Retinal pigment epithelial cell (primary cell): ENCODE measurements around the gene EIF4G3.

Experiments
- DNase-seq: peaks from one replicate; pipeline ENCODE4 v3.0.0-alpha.2; 2010; ENCODE audit warnings: low read depth
- H3K4me3 ChIP-seq: 2 replicates; pipeline ENCODE4 v1.5.1; 2011; ENCODE audit warnings: mild to moderate bottlenecking, low read length, control low read depth, moderate library complexity
- TF ChIP-seq, protein P1 (sequence below): conservative IDR thresholded peaks from 2 replicates; pipeline ENCODE4 v1.5.1; 2011; ENCODE audit warnings: low read depth, low read length, control low read depth, inconsistent platforms

Gene EIF4G3

GRCh38 chr1:20767271-20767670 lies 409.4 kb downstream of the EIF4G3 start:
- TF ChIP-seq, protein P1, sequence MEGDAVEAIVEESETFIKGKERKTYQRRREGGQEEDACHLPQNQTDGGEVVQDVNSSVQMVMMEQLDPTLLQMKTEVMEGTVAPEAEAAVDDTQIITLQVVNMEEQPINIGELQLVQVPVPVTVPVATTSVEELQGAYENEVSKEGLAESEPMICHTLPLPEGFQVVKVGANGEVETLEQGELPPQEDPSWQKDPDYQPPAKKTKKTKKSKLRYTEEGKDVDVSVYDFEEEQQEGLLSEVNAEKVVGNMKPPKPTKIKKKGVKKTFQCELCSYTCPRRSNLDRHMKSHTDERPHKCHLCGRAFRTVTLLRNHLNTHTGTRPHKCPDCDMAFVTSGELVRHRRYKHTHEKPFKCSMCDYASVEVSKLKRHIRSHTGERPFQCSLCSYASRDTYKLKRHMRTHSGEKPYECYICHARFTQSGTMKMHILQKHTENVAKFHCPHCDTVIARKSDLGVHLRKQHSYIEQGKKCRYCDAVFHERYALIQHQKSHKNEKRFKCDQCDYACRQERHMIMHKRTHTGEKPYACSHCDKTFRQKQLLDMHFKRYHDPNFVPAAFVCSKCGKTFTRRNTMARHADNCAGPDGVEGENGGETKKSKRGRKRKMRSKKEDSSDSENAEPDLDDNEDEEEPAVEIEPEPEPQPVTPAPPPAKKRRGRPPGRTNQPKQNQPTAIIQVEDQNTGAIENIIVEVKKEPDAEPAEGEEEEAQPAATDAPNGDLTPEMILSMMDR, result no peak
- H3K4me3 ChIP-seq, result no peak overlapping the region
- DNase-seq, result no peak

- TF ChIP-seq, protein P1, result no peak
- H3K4me3 ChIP-seq, result no peak overlapping the region
- DNase-seq, result no peak
These were observed 413.3 kb downstream of the EIF4G3 start for GRCh38 chr1:20763417-20763816.

GRCh38 chr1:20760322-20760721 lies 416.4 kb downstream of the EIF4G3 start:
- no peak for DNase-seq
- no peak overlapping the region for H3K4me3 ChIP-seq
- TF ChIP-seq, protein P1, result no peak
